ENCODE measurements around the gene CMTM2.
"Not testable (repeated sequence)": the region's sequence is repeated elsewhere in the genome, so short reads cannot be mapped to it uniquely, and the experiment has no call there.

The CMTM2 gene

DNA sequence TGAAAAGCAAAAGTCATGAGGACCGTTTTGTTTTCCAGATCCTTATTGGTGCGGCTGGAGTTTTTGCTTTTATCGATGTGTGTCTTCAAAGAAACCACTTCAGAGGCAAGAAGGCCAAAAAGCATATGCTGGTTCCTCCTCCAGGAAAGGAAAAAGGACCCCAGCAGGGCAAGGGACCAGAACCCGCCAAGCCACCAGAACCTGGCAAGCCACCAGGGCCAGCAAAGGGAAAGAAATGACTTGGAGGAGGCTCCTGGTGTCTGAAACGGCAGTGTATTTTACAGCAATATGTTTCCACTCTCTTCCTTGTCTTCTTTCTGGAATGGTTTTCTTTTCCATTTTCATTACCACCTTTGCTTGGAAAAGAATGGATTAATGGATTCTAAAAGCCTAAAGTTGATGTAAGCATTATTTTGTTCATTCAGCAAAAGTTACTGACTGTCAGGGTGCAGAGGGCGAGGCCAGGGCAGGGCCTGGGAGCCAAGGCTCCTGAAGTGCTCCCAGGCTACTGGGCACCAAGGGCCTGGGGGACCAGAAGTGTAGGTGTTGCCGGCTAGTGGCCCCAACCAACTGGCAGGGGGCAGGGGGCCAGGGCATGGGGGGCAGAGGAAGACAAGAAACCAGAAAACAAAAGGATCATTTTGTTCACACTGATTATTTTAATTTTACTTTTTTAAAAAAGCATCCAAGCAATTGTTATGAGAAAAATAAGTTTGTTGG is 8.8 kb downstream of the CMTM2 start:
- no peak for DNase-seq

- no peak for DNase-seq
Observed at GRCh38 chr16:66588981-66589713, 9.9 kb downstream of the CMTM2 start.

- DNase-seq = no peak
Observed at GRCh38 chr16:66590322-66590721, 11.1 kb downstream of the CMTM2 start.

DNA sequence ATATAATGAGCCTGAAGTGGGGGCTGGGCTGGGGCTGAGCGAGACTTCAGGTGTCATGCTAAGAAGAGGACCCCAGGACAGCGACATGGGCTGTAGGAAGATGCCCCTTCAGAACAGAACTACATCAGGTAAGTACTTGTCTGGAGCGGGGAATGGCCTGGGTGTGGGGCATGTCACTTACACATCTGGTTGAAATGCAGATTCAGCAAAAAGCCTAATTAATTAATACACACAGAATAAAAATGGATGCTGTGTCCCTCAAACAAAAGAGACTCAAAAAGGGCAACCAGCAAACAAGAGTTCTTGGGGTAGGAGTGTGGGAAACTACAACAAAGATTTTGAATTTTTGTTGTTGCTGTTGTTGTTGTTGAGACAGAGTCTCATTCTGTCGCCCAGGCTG is 11.8 kb downstream of the CMTM2 start:
- DNase-seq = no peak

DNA sequence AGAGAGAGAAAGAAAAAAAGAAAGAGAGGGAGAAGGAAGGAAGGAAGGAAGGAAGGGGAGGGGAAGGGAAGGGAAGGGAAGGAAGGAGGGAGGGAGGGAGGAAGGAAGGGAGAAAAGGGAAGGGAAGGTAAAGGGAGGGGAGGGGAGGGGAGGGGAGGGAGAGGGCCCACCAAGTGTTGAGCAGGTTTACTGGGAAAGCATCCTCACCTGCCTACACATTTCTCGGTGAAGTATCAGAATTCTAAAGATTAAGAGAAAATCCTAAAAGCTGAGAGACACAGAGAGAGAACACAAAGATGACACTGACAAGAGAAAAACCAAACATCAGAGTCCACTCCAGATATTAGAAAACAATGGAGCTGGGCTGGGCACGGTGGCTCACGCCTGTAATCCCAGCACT is 13.0 kb downstream of the CMTM2 start:
- DNase-seq = no peak

- no peak for DNase-seq
Observed at GRCh38 chr16:66592814-66593213, 13.6 kb downstream of the CMTM2 start.

- DNase-seq = no peak
Observed at GRCh38 chr16:66594739-66595138, 15.5 kb downstream of the CMTM2 start.

- not testable (repeated sequence) for DNase-seq
Observed at GRCh38 chr16:66596559-66596958, 17.3 kb downstream of the CMTM2 start.

GRCh38 chr16:66596986-66597848 is 18.0 kb downstream of the CMTM2 start:
- DNase-seq = no peak

GRCh38 chr16:66598111-66598510 is 18.8 kb downstream of the CMTM2 start:
- DNase-seq = no peak

- no peak for DNase-seq
Observed at GRCh38 chr16:66599726-66600125, 20.5 kb downstream of the CMTM2 start.

- no peak for DNase-seq
Observed at GRCh38 chr16:66600477-66600876, 21.2 kb downstream of the CMTM2 start.

GRCh38 chr16:66601471-66601870 is 22.2 kb downstream of the CMTM2 start:
- no peak for DNase-seq

- peak; percentile 62 for DNase-seq
Observed at GRCh38 chr16:66603537-66604375, 24.5 kb downstream of the CMTM2 start.

DNA sequence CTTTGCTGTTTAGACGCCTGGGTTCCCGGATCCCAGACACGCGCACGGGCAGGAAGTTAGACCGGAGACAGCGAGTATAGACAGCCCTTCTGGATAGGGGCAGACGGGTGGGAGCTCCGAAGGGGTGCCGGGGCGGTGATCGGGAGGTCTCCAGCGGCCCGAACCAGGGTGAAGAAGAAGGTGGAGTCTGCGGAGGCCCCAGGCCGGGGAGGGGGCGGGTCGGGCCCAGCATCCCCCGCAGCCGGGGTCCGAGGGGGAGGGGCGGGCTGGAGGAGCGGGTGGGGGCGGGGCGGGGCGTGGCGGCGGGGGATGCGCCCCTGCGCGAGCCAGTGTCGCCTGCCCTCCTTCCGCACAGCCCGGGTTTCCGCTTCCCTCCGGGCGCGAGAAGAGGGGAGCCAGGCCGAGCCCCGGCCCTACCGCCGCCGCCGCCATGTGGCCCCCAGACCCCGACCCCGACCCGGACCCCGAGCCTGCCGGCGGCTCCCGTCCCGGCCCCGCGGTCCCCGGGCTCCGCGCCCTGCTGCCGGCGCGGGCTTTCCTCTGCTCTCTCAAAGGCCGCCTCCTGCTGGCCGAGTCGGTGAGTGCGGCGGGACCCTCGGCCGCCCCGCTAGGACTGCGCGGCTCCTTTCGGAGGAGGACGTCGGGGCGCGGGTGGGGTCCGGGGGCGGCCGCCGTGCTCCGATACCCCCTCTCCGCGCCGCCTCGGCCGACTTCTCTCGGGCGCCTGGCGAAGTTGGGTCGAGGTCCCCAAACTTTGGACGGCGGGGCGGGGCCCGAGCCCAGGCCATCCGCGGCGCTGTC is 25.3 kb downstream of the CMTM2 start, which contains the start of gene CMTM3:
CMTM3 (plus strand) TSS at position 329 of the 801 bp plus-strand sequence; CDS start at position 431, 102 bp downstream.
- peak; percentile 62 for DNase-seq

- DNase-seq = no peak
Observed at GRCh38 chr16:66605177-66605978, 26.1 kb downstream of the CMTM2 start.

- DNase-seq = no peak
Observed at GRCh38 chr16:66605979-66606751, 26.9 kb downstream of the CMTM2 start.

DNA sequence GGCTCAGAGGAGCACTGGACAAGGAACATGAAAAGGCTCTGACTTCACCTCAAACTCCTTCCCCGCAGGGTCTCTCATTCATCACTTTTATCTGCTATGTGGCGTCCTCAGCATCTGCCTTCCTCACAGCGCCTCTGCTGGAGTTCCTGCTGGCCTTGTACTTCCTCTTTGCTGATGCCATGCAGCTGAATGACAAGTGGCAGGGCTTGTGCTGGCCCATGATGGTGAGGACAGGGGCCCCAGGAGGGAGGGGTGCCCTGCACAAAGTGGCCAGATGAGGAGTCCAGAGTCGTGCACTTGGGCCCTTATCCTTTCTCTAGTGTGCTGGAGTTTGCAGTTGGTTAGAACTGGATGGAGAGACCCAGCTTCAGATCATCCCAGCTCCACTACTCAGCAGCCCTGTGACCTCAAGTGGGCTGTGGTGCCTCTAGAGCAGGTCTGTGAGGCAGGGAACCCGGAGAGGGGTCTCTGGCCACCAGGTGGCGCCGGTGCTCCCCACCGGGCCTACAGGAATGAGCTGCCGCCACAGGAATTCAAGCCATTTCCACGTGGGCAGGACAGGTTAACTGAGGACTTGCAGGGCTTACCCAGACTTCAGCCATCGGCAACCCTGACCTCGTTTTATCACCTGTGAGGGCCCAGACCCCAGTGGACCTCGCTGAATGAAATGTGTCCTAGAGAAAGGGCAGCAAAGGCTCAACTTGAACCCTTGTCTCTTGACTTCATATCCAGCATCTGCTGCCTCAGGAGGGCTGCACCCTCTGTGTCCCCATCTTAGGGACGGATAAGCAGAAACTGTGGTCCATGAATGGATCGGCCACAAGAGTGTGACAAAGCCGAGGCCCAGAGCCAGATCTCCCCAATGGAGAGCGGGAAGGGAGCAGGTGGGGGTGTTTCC is 29.2 kb downstream of the CMTM2 start:
- peak; percentile 47 for DNase-seq

DNA sequence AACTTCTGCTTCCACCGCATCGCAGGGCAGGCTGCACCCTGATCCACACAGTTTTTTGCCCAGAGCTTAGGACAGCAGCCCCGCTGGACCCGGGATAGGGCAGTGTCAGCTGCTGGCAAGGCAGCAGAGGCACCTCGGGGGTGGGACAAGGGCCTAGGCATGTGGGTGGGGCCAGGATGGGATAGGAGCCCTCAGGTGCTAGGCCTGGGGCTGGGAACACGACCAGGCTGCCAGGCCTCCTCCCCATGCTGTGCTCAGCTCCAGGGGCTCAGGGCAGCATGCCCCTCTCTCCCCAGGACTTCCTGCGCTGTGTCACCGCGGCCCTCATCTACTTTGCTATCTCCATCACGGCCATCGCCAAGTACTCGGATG is 29.9 kb downstream of the CMTM2 start:
- DNase-seq = no peak
